Ecto neural progenitor cell (in vitro differentiated cells): ENCODE data around the gene TRAPPC2L.

Experiments used
- DNase-seq: peaks from one replicate; pipeline ENCODE4 v3.0.0-alpha.2; 2018; ENCODE audit warnings: low spot score

The TRAPPC2L gene

DNA sequence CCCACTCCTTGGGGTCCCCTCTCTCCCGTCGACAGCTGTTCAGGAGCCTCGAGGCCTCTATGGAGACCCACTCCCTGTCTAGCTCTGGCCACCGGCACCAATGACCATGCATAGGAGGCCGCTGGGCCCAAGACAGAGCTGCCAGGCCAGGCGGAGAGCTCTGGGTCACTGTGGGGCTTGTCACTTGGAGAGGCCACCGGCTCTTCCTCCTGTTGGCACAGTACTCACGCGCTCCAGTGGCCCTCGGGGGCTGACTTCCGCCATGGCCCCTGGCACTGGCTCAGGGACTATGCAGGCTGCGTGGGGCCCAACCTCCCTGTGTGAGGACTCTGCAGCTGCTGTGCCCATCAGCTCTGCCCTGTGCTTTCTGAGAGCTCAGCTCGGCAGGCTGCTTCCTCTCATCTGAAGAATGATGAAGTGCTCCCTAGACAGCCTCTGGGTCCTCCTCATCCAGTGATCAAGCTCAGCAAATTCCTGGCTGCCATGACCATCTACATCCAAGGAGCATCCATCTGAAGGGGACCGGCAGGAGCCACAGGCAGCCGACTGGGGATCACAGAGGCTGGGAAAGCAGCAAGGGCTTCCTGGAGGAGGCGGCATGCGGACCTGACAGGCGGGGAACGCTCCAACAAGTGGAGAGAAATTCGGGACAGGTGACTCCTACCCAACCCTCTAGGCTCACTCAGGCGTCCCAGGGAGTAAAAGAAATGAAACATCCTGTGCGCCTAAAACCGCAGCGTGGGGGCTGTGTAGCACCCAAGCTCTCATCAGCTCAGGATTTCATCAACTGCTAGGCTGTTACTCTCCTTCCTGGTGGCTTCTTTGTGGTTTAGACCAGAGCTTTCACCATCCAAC lies 17.0 kb upstream of the TRAPPC2L start:
- no peak for DNase-seq

DNA sequence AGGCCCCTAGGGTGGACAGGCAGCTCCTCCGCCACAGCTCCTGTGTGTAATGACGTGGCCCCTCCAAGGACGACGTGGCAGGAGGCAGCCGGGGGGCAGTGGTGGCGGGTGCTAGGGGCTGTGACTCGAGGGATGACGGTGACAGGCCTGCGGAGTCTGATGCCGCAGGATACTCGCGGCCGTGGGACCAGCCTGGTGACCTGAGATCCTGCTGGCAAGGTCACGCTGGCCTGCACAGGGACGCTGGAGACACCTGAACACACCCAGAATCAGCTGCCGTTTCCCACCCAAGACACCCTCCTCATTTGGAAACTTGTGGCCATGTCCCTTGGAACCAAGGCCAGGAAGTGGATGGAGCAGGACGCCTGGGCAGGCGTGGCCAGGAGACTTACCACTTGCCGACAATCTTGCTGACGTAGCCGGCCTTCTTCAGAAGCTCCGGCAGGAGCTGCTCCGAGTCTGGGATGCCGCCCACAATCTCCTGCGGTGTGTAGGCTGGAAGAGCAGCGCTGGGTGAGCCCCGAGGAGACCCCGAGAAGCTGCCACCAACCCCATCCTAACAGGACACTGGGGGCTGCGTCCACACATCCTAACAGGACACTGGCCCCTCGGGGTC lies 16.2 kb upstream of the TRAPPC2L start:
- no peak for DNase-seq

DNA sequence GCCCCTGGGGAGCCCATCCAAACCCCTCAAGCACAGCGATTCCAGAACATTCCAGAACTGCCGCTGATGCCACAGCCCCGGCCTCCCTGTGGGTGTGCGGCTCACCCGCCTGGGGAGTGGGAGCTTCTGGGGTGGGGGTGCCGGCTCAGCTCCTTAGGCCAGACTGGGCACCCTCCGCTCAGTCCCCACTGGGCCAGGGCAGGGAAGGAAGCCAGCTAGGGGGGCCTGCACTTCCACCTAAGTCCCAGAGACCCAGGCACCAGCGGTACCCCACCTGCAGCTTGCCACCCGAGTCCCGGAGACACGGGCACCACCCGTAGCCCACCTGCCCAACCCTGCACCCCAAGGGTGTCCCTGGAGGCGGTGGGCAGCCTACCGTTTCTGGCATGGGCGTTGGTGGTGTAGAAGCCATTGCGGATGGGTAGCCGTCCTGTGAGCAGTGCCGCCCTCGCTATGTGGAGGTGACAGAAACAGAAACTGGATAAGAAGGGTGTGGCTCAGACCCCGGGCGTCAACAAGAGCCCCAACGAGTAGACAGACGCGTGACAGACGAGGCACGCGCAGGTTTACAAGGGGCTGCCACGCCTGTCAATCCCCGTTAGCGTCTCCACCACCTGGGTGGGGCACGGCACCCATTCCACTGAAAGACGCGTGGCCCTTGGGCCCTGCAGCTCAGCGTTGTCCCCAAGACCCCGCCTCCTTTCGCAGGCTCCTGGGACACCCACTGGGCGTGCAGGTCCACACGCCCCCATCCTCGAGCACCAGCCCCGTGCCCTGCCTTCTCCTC lies 15.2 kb upstream of the TRAPPC2L start:
- DNase-seq: no peak

DNA sequence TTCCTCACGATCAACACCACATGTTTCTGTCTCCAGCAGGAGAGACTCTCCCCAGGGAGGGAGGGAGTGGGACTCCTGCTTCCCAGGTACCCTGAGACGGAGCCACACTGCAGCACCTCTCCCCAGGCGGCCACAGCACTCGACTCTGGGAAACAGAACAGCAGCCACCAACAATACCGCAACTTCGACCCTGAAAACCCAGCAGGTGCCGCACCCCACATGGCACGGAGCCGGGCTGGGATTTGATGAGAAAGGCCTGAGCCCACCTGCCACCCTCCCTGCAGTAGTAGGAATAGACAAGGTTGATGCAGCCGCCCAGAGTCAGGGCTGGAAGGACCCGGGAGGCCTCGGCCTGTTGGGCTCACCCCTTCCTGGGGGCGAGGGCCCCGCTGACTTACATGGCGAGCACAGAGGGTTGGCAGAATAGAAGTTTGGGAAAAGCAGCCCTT lies 14.6 kb upstream of the TRAPPC2L start:
- no peak for DNase-seq

DNA sequence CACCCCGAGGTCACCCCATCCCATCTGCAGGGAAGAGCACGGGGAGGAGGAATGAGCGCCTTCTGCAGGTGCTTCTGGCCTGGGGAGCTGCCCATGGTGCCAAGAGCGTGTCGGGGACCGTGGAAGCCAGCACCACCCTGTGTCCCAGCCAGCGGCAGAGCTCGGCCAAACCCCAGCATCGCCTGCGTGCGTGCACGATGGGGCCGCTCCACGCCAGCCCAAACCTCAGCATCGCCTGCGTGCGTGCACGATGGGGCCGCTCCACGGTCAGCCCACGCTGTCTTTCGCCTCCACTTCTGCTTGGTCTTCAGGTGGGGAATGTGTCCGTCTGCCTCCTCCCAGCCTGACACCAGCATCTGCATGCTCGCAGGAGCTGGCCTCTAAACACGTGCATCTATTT lies 14.1 kb upstream of the TRAPPC2L start:
- no peak for DNase-seq

DNA sequence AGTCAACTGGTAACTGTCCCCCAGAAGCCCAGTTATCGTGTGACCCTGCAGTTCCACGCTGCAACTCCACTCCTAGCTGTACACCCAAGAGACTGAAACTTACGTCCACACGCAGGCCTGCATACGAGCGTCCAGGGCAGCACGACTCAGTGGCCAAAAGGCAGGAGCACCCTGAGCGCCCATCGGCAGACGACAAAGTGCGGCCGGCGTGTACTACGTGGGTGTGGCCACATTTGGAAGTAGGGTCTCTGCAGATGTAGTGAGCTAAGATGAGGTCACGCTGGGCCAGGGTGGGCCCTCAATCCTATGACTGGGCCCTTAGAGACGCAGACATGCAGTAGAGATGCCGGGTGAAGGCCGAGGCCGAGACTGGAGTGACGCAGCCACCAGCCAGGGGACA lies 13.7 kb upstream of the TRAPPC2L start:
- no peak for DNase-seq

DNA sequence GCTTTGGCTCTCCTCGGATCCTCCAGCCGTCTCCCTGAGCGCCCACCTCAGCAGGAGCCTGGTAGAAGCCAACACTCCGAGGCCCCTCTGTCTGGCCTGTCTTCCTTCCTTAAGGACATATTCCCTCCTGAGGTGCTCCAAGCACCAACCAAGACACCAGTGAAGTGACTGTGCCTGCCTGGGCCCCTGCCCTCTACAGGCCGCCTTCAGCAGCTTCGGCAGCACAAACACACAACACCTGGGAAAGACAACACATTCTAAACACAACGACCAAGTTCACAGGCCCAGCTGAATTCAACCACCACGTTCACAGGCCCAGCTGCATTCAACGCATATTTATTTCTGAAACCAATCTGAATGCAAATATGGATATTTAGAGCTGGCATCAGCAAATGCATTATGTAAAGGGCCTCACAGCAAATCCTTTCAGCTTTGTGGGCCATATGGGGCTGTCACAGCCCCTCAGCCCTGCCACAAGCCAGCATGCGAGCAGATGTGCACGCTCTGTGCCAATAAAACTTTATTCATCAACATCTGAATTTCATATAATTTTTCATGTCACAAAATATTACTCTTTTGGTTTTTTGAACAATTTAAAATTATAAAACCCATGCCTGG lies 12.4 kb upstream of the TRAPPC2L start:
- no peak for DNase-seq

DNA sequence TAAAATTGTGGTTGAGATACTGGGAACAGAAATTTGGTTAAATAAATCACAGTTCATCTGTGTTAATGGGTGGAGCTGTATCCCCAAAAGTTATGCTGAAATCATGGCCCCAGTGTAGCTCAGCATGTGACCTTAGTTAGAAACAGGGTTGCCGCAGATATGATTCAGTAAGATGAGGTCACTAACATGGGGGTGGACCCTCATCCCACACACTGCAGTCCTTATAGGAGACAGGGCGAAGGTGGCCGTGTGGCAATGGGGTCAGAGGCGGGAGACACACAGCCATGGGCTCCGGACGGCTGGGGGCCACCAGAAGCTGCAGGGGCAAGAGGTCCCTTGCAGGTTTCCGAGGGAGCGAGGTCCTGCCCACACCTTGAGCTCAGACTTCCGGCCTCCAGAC lies 10.8 kb upstream of the TRAPPC2L start:
- no peak for DNase-seq

DNA sequence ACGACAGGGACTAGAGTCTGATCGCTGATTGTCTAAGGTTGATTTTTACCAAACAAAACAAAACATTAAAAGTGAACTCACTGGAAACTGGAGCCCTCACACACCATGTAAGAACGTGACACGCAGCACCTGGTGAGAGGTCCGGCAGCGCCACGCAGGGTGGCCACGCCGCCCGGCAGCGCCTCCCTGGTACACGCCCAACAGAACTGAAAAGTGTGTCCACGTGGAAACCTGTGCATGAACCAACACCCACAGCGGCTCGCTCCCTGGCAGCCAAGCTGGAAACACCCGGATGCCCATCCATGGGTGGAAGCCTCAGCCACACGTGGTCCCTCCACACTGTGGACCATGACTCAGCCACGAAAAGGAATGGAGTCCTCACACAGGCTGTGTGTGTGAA lies 9.3 kb upstream of the TRAPPC2L start:
- DNase-seq: no peak

DNA sequence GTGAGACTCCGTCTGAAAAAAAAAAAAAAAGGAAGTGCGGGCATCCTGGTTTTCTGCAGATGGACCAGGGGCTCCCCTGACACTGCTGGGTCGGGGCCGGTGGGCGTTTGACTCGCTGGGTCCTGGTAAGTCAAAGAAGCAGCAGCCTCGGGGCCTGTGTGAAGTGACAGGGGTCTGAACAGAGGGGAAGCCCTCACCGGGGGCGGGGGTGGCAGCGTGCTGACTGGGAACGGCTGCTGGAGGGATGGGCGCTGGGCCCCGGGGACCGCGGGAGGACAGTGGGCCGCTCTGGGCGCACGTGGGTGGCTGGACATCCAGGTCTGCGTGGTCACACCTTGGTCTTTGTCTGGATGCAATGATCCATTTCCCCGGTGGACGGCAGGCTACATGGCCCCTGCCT lies 8.4 kb upstream of the TRAPPC2L start:
- DNase-seq: no peak

DNA sequence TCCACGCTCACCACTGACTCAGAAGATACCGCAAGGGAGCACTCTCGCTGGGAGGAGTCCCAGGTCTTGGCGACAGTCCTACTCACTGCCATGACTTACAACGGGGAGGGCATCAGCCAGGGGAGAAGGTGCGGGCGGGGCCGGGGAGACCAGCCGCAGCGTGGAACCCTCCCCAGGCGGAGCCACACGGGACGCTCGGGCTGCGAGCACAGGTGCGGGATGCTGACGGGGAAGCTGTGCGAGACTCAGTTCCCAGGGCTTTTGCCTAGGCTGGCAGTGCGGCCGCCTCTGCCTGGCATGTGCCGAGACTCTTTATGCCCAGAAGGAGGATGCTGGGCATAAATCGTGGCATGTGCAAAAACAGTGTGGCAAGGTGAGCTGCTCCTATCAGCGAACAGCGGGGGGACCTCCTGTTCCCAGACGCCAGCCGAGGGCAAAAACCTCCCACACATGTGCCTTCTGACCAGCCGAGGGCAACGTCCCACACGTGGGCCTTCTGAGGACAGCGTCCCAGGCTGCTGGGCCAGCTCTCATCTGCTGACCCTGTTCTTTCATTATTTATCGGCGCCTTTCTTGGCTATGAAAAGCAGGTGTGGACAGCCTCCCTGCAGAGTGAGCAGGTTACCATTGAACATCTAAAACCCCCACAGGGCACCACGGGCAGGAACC lies 6.3 kb upstream of the TRAPPC2L start:
- DNase-seq: no peak

DNA sequence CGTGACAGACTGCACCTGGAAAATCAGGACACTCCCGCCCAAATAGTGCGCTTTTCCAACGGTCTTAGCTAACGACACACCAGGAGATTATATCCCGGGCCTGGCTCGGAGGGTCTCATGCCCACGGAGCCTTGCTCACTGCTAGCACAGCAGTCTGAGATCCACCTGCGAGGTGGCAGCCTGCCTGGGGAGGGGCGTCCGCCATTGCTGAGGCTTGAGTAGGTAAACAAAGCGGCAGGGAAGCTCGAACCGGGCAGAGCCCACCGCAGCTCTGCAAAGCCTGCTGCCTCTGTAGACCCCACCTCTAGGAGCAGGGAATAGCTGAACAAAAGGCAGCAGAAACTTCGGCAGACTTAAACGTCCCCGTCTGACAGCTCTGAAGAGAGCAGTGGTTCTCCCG lies 5.3 kb upstream of the TRAPPC2L start:
- no peak for DNase-seq

DNA sequence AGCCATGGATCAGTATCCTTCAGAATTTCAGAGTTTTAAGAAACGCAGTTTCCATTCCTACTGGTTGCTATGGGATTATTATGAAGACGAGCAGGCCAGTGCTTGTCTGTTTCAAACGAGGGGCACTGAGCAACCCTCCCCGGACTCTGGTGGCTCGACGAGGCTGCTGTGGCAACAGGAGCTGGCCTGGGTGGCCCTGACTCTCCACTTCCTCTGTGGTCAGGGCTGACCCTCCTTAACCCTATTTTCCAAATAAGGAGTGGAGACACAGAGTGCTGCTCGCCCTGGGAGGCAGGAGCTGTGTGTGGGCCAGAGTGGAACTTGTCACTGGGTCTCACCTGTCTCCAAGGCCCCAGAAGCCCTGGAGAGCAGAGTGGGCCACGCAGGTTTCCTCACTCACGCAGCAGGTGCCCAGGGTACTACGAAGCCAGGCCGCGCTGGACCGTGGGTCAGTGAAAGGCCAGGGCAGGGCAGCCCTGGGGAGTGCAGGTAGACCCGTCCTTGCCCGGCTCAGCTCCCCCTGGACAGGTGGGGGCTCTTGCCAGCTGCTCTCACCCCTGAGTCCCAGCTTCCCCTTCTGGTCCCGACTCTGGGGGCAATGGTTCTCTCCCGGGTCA lies 3.5 kb upstream of the TRAPPC2L start:
- DNase-seq: no peak

DNA sequence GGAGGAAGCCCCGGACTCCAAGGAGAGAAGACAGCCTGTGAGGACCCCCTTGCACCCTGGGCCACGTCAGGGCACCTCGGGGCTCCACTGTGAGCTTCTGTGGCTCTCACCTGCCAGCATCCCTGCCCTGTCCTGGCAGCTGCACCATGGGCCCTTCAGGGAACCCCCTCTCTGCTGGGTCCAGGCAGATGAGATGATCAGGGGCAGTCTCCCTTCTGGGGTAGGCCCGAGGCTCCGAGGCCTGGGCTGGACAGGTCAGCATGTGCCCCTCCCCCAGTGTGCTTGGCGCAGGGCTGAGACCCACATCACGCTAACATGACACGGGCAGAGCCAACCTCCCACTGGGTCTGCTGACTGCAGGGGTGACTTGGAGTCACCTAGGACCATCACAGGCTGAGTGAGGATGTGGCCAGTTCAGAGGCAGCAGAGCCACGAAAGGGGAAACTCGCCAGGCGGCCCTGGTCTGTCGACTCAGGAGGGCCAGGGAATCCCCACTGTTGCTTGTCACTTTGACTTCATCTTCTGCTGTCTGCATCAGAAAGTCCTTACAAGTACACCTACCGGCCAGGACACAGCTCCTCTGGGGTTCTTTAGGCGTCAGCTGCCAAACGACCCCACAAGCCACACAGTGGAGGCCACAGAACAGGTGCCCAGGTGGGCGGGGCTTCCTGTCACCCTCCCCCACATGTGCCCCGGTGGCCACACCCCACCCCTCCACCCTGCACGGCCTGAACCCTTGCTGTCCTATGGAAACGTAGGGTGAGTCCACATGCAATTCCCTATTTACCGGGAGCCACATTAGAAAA lies 2.4 kb upstream of the TRAPPC2L start:
- no peak for DNase-seq

DNA sequence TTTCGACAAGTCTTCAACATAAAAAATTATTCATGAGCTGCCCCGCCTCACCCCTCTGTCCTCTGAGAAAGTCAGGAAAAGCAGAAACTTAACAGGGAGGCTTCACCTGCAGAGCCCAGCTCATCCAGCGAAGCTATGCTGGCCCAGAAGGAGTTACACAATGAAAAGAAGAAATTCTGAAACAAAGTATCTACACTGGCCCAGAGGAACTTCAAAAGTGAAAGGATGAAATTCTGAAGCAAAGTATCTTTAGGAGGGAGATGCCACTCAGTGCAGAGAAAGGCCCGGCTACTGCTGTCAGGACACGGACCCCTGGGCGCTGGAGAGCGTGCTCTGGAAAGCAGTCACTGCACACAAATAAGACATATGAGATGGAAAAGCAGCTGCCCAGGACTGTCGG lies 1.8 kb upstream of the TRAPPC2L start:
- no peak for DNase-seq

DNA sequence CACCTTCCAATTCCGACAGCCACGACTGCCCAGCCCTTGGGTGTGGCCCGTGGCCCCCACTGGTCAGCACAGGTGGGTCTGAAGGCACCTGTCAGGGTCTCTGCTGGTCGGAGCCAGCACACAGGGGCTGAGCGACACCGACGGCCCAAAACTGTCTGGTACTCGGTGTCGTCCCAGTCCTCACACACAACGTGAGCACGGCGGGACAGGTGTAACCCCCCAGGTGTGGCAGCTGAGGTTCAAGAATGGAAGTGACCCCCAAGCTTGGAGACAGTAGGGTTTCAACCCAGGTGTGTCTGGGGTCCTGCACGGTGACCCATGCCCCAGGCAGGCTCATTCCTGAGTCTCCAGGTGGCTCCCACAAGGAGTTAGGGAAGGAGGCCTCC lies 1.2 kb upstream of the TRAPPC2L start:
- no peak for DNase-seq

DNA sequence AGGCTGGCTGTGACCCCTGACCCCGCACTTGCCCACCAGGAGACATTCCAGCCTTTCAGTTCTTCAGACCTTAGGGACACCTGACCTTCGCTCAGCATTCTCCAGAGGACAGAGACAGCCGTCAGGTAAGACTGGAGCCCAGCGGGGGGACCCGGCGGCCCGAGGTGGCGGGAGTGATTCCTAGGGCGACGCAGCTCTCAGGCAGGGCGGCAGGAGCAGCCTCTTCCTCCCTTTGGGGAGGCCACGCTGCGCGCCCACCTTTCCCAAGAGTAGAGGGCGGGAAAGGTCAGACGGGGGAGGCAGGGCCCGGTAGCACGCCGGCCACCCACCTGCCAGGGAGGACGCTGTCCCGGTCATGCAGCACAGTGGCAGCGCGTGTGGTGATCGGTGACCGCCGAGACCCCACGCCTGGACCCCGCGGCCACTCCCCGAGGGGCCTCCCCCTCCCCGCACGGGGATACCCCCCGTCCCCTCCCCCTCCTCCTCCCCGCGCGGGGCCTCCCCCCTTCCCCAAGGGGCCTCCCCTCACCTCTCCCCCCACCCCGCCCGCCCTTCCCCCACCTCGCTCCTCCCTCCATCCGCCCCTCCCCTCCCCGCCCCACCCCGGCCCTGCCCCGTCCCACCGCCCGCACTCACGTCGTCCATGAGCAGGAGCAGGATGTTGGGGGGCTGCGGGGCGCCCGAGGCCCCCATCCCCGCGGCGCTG lies 652 bp upstream of the TRAPPC2L start:
- DNase-seq: peak; percentile 75

DNA sequence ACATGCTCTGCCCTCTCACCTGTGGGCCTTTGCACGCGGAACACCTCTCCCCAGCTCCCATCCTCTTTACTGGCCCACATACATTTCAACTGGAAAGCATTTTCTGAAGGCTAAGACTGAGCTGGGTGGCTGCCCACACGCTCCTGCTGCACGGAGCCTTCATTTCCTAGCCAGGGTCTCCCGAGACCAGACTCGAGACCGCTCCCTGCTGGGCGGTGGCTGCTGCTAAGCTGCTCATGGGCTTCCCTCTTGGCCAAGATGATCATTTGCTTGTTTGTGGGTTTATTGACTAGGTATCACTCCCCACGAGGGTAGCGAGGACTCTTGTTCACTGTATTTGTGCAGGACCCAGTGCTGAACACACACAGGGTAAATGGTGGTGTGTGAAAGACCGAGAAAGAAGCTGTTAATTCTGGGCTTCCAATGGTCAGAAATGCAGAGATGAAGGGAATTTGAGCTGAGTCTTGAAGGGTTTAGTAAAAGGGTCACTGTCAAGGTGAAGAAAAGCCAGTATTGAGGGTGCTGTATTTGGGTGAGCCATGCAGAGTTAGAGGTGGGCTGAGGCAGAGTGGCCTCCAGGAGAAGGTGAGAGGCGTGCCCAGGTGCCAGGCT lies 907 bp downstream of the TRAPPC2L start:
- peak; percentile 75 for DNase-seq

DNA sequence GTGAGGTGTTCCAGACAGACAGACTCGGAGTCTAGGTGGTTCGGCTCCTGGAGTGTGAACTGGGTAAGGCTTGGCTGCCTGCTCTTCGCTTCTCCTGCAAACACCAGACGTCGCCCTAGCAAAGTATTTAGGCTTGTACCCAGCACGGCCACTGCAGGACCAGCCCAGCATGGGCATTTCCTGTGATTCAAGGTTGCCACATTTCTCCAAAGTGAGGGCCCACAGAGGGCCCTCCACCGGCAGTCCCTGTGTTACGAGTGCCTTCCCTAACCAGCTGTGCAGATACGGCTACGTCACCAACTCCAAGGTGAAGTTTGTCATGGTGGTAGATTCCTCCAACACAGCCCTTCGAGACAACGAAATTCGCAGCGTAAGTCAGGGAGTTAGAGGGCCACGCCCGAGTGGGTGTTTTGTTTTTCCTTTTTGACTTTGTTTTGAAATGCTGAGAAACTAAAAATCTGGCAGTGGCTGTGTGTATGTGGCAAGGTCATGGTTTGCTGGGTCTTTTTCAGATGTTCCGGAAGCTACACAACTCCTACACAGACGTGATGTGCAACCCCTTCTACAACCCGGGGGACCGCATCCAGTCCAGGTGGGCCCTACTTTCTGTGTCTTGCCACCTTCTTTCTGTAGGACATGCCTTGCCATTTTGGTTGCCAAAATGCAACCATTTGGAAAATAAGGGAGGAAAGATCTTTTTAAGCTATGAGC lies 2.6 kb downstream of the TRAPPC2L start:
- DNase-seq: no peak
